Fibroblast of peridontal ligament (primary cell): ENCODE data around the gene ENHO.
A peak's percentile ranks its signal among the peaks of the same experiment; 100 is the strongest.

Experiments
- DNase-seq: peaks from one replicate; pipeline ENCODE4 v3.0.0-alpha.2; 2010; ENCODE audit errors: extremely low read depth

The ENHO gene

GRCh38 chr9:34522971-34523797 lies at the start of gene ENHO:
Gene ENHO, minus strand, starts transcription at chr9:34522990. Its CDS starts 1,295 bp downstream, at chr9:34521695.
- DNase-seq = peak; percentile 71

GRCh38 chr9:34572092-34572491 lies 49.3 kb upstream of the ENHO start:
- no peak for DNase-seq

GRCh38 chr9:34571481-34571810 lies 48.7 kb upstream of the ENHO start:
- no peak for DNase-seq

- no peak for DNase-seq
Observed at GRCh38 chr9:34570809-34571480, 48.2 kb upstream of the ENHO start.

- DNase-seq = no peak
Observed at GRCh38 chr9:34570376-34570775, 47.6 kb upstream of the ENHO start.

GRCh38 chr9:34568774-34569173 lies 46.0 kb upstream of the ENHO start:
- no peak for DNase-seq

GRCh38 chr9:34568133-34568532 lies 45.3 kb upstream of the ENHO start:
- DNase-seq = no peak

GRCh38 chr9:34566972-34567371 lies 44.2 kb upstream of the ENHO start:
- no peak for DNase-seq

GRCh38 chr9:34566322-34566721 lies 43.5 kb upstream of the ENHO start:
- no peak for DNase-seq

- no peak for DNase-seq
Observed at GRCh38 chr9:34565856-34566255, 43.1 kb upstream of the ENHO start.

GRCh38 chr9:34564617-34565016 lies 41.8 kb upstream of the ENHO start:
- DNase-seq = no peak

GRCh38 chr9:34563262-34563661 lies 40.5 kb upstream of the ENHO start:
- no peak for DNase-seq

GRCh38 chr9:34562135-34562745 lies 39.5 kb upstream of the ENHO start:
- DNase-seq = no peak

- no peak for DNase-seq
Observed at GRCh38 chr9:34560599-34561214, 37.9 kb upstream of the ENHO start.

GRCh38 chr9:34559624-34560455 lies 37.0 kb upstream of the ENHO start:
- DNase-seq = peak; percentile 33

- DNase-seq = no peak
Observed at GRCh38 chr9:34558919-34559623, 36.3 kb upstream of the ENHO start.

- DNase-seq = no peak
Observed at GRCh38 chr9:34558364-34558763, 35.6 kb upstream of the ENHO start.

- DNase-seq = no peak
Observed at GRCh38 chr9:34557426-34558321, 34.9 kb upstream of the ENHO start.

GRCh38 chr9:34556949-34557348 lies 34.2 kb upstream of the ENHO start:
- no peak for DNase-seq

GRCh38 chr9:34555936-34556525 lies 33.2 kb upstream of the ENHO start:
- no peak for DNase-seq
